Activated B cell treated with CpG ODN at 0.5 μM for 24 hours (primary cell): ENCODE data around the gene ALG8. TPM values are rescaled to one million over a fixed set of nuclear protein-coding genes. Genes with fewer than 3 reads are reported as not detected.

Source experiments
- ATAC-seq: fragments of 200-7000 bp; cut with Tn5 transposase; one replicate; pipeline ENCODE4 v1.10.0; 2021; ENCODE audit warnings: low read depth, mild to moderate bottlenecking, moderate library complexity
- CTCF ChIA-PET: fragments of 350-600 bp; sonication (Branson Sonifier 250); formaldehyde crosslinking; loops from one replicate; lab custom pipeline; 2021; ENCODE audit warnings: antibody characterized with exemption; lab: Charles Lee
- POLR2A ChIA-PET: fragments of 350-600 bp; sonication (Branson Sonifier 250); formaldehyde crosslinking; loops from one replicate; lab custom pipeline; 2021; ENCODE audit warnings: antibody characterized with exemption; lab: Charles Lee
- DNase-seq: peaks from one replicate; pipeline ENCODE4 v3.0.0; 2022
- H3K27ac Mint-ChIP-seq: one replicate; pipeline ENCODE4 v1.8.0; 2020; ENCODE audit warnings: mixed read lengths
- H3K27me3 Mint-ChIP-seq: one replicate; pipeline ENCODE4 v1.8.0; 2021; ENCODE audit warnings: mixed read lengths
- H3K36me3 Mint-ChIP-seq: one replicate; pipeline ENCODE4 v1.8.0; 2021; ENCODE audit warnings: low read depth, mixed read lengths
- H3K4me1 Mint-ChIP-seq: one replicate; pipeline ENCODE4 v1.8.0; 2021; ENCODE audit warnings: mixed read lengths
- H3K4me3 Mint-ChIP-seq: one replicate; pipeline ENCODE4 v1.8.0; 2020; ENCODE audit warnings: mild to moderate bottlenecking, mixed read lengths
- H3K9me3 Mint-ChIP-seq: one replicate; pipeline ENCODE4 v1.8.0; 2020; ENCODE audit warnings: mixed read lengths
- CTCF ChIP-seq: fragments of 200-600 bp; IDR thresholded peaks from one replicate; pipeline ENCODE4 v1.8.0; 2022; ENCODE audit warnings: antibody characterized with exemption, mild to moderate bottlenecking
- intact Hi-C: fragments of 100-400 bp; cut with micrococcal nuclease; formaldehyde crosslinking; loops from one replicate; pipeline ENCODE4 v1.15.1; 2024
- total RNA-seq: library from RNA; stranded (reverse); gene quantifications from 2 replicates; pipeline ENCODE4 v1.2.3, GENCODE V29; 2022

Gene ALG8
- total RNA-seq, 1 donor from 2014 or later: 46.0 TPM

GRCh38 chr11:78138694-78139421, 568 bp downstream of the ALG8 start:
- TF ChIP-seq CTCF: no peak
- Mint-ChIP-seq H3K27me3 (no peaks in the 10 kb centered on the region), H3K9me3 (no peaks in the 10 kb centered on the region), H3K27ac (peak overlapping the region; percentile 92), H3K4me1 (peaks cover 45% of the 10 kb centered on the region), H3K36me3 (peaks cover 39% of the 10 kb centered on the region), H3K4me3 (peak overlapping the region; percentile 95)
- intact Hi-C loops: loop anchor here (1.0 to 5.0 kb wide), 6 partner anchors 49 to 435 kb away; partner anchors contain the start of genes AAMDC, GAB2, INTS4 and KCTD21
- CTCF ChIA-PET: interaction anchor here (0.6 to 2.9 kb wide), 3 partner anchors 89 to 426 kb away, joined by 3 to 14 read pairs (median 4); no protein-coding TSS in a partner anchor
- POLR2A ChIA-PET: interaction anchor here (0.6 to 2.2 kb wide), 15 partner anchors 10 to 435 kb away, joined by 3 to 25 read pairs (median 5); partner anchors contain the start of genes INTS4, KCTD21, NARS2 and NDUFC2
- peak; percentile 32 for ATAC-seq
- DNase-seq: no peak

GRCh38 chr11:78138291-78138690, 1.1 kb downstream of the ALG8 start:
- H3K9me3 Mint-ChIP-seq: no peaks in the 10 kb centered on the region
- H3K4me1 Mint-ChIP-seq: peaks cover 39% of the 10 kb centered on the region
- POLR2A ChIA-PET: interaction anchor here (0.6 to 2.2 kb wide), 9 partner anchors 10 to 427 kb away, joined by 3 to 25 read pairs (median 7); partner anchors contain the start of genes INTS4, KCTD21, NDUFC2 and USP35
- CTCF ChIA-PET: interaction anchor here (2.9 kb wide), 1 partner anchor 426 kb away, joined by 14 read pairs; no protein-coding TSS in a partner anchor
- peak overlapping the region; percentile 54 for H3K27ac Mint-ChIP-seq
- H3K4me3 Mint-ChIP-seq: peak overlapping the region; percentile 95
- peaks cover 39% of the 10 kb centered on the region for H3K36me3 Mint-ChIP-seq
- intact Hi-C loops: loop anchor here (2.0 to 5.0 kb wide), 3 partner anchors 59 to 316 kb away; partner anchors contain the start of genes AAMDC, GAB2, NDUFC2 and RSF1
- no peaks in the 10 kb centered on the region for H3K27me3 Mint-ChIP-seq
- no peak for ATAC-seq
- no peak for TF ChIP-seq CTCF
- no peak for DNase-seq

- Mint-ChIP-seq H3K9me3 (no peaks in the 10 kb centered on the region), H3K27ac (no peak overlapping the region), H3K27me3 (no peaks in the 10 kb centered on the region), H3K4me1 (peaks cover 4% of the 10 kb centered on the region), H3K4me3 (no peak overlapping the region), H3K36me3 (peaks cover 26% of the 10 kb centered on the region)
- ChIA-PET POLR2A (no interaction called here), CTCF (no interaction called here)
- DNase-seq: no peak
- TF ChIP-seq CTCF: no peak
- intact Hi-C loops: no loop called here
- no peak for ATAC-seq
These were observed 7.0 kb downstream of the ALG8 start for GRCh38 chr11:78132475-78132874.

- Mint-ChIP-seq H3K27me3 (no peaks in the 10 kb centered on the region), H3K9me3 (no peaks in the 10 kb centered on the region), H3K4me1 (peaks cover 1% of the 10 kb centered on the region), H3K4me3 (no peak overlapping the region), H3K27ac (no peak overlapping the region), H3K36me3 (peaks cover 21% of the 10 kb centered on the region)
- TF ChIP-seq CTCF: no peak
- DNase-seq (no peak), ATAC-seq (no peak)
- intact Hi-C loops: no loop called here
- ChIA-PET POLR2A (interaction anchor here (0.7 kb wide), 1 partner anchor 56 kb away, joined by 4 read pairs; no protein-coding TSS in a partner anchor), CTCF (no interaction called here)
These were observed 7.5 kb downstream of the ALG8 start for GRCh38 chr11:78131956-78132355.

- TF ChIP-seq CTCF: no peak
- CTCF ChIA-PET: no interaction called here
These were observed 12.0 kb downstream of the ALG8 start for GRCh38 chr11:78127403-78127802.

More at GRCh38 chr11:78127403-78127802, 12.0 kb downstream of the ALG8 start:
- ATAC-seq (no peak), DNase-seq (no peak)
- intact Hi-C loops: no loop called here
- no peaks in the 10 kb centered on the region for H3K4me1 Mint-ChIP-seq
- no peak overlapping the region for H3K4me3 Mint-ChIP-seq
- POLR2A ChIA-PET: no interaction called here
- no peak overlapping the region for H3K27ac Mint-ChIP-seq
- no peaks in the 10 kb centered on the region for H3K9me3 Mint-ChIP-seq
- no peaks in the 10 kb centered on the region for H3K27me3 Mint-ChIP-seq
- peaks cover 14% of the 10 kb centered on the region for H3K36me3 Mint-ChIP-seq
